OCI-LY3 (cell line): Measurements from ENCODE around the gene ARL3.

ENCODE experiments used
- H2AFZ ChIP-seq: fragments of 200-600, 300-600 bp; shearing (Covaris generic); 2 replicates; pipeline ENCODE4 v1.6.0; 2014; ENCODE audit warnings: antibody characterized with exemption, low read depth, low read length
- H3K27ac ChIP-seq: fragments of 200-600, 300-600 bp; sonication (generic); 2 replicates; pipeline ENCODE4 v1.5.1; 2014; ENCODE audit warnings: mild to moderate bottlenecking, low read length, moderate library complexity, mixed read lengths
- H3K27me3 ChIP-seq: fragments of 200-600, 300-600 bp; sonication (generic); 2 replicates; pipeline ENCODE4 v1.6.1; 2014; ENCODE audit warnings: low read depth, low read length, mixed read lengths
- H3K36me3 ChIP-seq: fragments of 200-600, 300-600 bp; sonication (generic); replicated peaks from 2 replicates; pipeline ENCODE3; 2014; ENCODE audit warnings: low read depth, low read length, mixed read lengths
- H3K4me1 ChIP-seq: fragments of 300-600, 200-600 bp; sonication (generic); 2 replicates; pipeline ENCODE4 v1.6.1; 2014; ENCODE audit warnings: low read length, mixed read lengths
- H3K4me2 ChIP-seq: fragments of 200-600, 300-600 bp; sonication (generic); 2 replicates; pipeline ENCODE4 v1.6.1; 2014; ENCODE audit warnings: low read length, mixed read lengths
- H3K4me3 ChIP-seq: fragments of 300-600, 200-600 bp; sonication (generic); 2 replicates; pipeline ENCODE4 v1.5.1; 2014; ENCODE audit warnings: antibody characterized with exemption, mild to moderate bottlenecking, low read length, moderate library complexity
- H3K79me2 ChIP-seq: fragments of 300-600, 200-600 bp; shearing (Covaris generic); 2 replicates; pipeline ENCODE4 v1.6.1; 2014; ENCODE audit warnings: mild to moderate bottlenecking, low read length, mixed read lengths
- H3K9ac ChIP-seq: fragments of 300-600, 200-600 bp; shearing (Covaris generic); 2 replicates; pipeline ENCODE4 v1.6.0; 2014; ENCODE audit warnings: mild to moderate bottlenecking, low read length, moderate library complexity
- H3K9me3 ChIP-seq: fragments of 200-600, 300-600 bp; shearing (Covaris generic); 2 replicates; pipeline ENCODE4 v1.6.1; 2014; ENCODE audit warnings: low read length, mixed read lengths; ENCODE audit not compliant: insufficient read depth
- H4K20me1 ChIP-seq: fragments of 200-600, 300-600 bp; sonication (generic); 2 replicates; pipeline ENCODE4 v1.6.1; 2016; ENCODE audit warnings: low read length, mixed read lengths; ENCODE audit not compliant: insufficient read depth
- CTCF ChIP-seq: fragments of 200-600, 300-600 bp; sonication (generic); IDR thresholded peaks from 2 replicates; pipeline ENCODE4 v1.5.1; 2014; ENCODE audit warnings: antibody characterized with exemption, low read length, low read depth
- EZH2phosphoT487 ChIP-seq: fragments of 200-600 bp; shearing (Covaris generic); IDR thresholded peaks from 2 replicates; pipeline ENCODE4 v1.6.1; 2018; ENCODE audit warnings: antibody characterized with exemption, mixed run types, low read depth

Gene ARL3

GRCh38 chr10:102691285-102692066 is 22.7 kb downstream of the ARL3 start:
- no peak overlapping the region for H2AFZ ChIP-seq
- no peaks in the 10 kb centered on the region for H4K20me1 ChIP-seq
- H3K4me2 ChIP-seq = no peak overlapping the region

GRCh38 chr10:102683736-102684135 is 30.5 kb downstream of the ARL3 start:
- no peaks in the 10 kb centered on the region for H3K9me3 ChIP-seq
- H3K27me3 ChIP-seq = no peaks in the 10 kb centered on the region
- no peaks in the 10 kb centered on the region for H3K79me2 ChIP-seq
- H3K4me2 ChIP-seq = no peak overlapping the region
- H2AFZ ChIP-seq = no peak overlapping the region
- H3K9ac ChIP-seq = no peak overlapping the region
- H4K20me1 ChIP-seq = no peaks in the 10 kb centered on the region
- peaks cover 11% of the 10 kb centered on the region for H3K36me3 ChIP-seq
- peaks cover 4% of the 10 kb centered on the region for H3K4me1 ChIP-seq
- no peak overlapping the region for H3K4me3 ChIP-seq
- no peak overlapping the region for H3K27ac ChIP-seq
- TF ChIP-seq CTCF (no peak), EZH2phosphoT487 (no peak)

More at GRCh38 chr10:102691285-102692066, 22.7 kb downstream of the ARL3 start:
- Histone ChIP-seq H3K4me1 (peaks cover 8% of the 10 kb centered on the region), H3K4me3 (no peak overlapping the region), H3K79me2 (no peaks in the 10 kb centered on the region), H3K27me3 (no peaks in the 10 kb centered on the region), H3K36me3 (peaks cover 6% of the 10 kb centered on the region), H3K9me3 (no peaks in the 10 kb centered on the region), H3K27ac (no peak overlapping the region), H3K9ac (no peak overlapping the region)
- no peak for TF ChIP-seq EZH2phosphoT487
- TF ChIP-seq CTCF = no peak

GRCh38 chr10:102682981-102683380 is 31.2 kb downstream of the ARL3 start:
- Histone ChIP-seq H3K4me3 (no peak overlapping the region), H2AFZ (no peak overlapping the region), H3K9me3 (no peaks in the 10 kb centered on the region), H3K9ac (no peak overlapping the region), H3K4me1 (no peaks in the 10 kb centered on the region), H3K27ac (no peak overlapping the region), H3K36me3 (peaks cover 11% of the 10 kb centered on the region), H3K4me2 (no peak overlapping the region), H3K27me3 (no peaks in the 10 kb centered on the region), H4K20me1 (no peaks in the 10 kb centered on the region), H3K79me2 (no peaks in the 10 kb centered on the region)
- no peak for TF ChIP-seq EZH2phosphoT487
- TF ChIP-seq CTCF = no peak

- Histone ChIP-seq H3K4me3 (no peak overlapping the region), H3K9ac (no peak overlapping the region), H3K79me2 (no peaks in the 10 kb centered on the region), H4K20me1 (no peaks in the 10 kb centered on the region), H3K4me1 (no peaks in the 10 kb centered on the region), H3K9me3 (no peaks in the 10 kb centered on the region), H2AFZ (no peak overlapping the region), H3K27me3 (no peaks in the 10 kb centered on the region), H3K4me2 (no peak overlapping the region), H3K27ac (no peak overlapping the region), H3K36me3 (peaks cover 11% of the 10 kb centered on the region)
- TF ChIP-seq CTCF (no peak), EZH2phosphoT487 (no peak)
Measured at GRCh38 chr10:102682416-102682815, 31.8 kb downstream of the ARL3 start.
